ENCODE data around the gene LYRM2.
"Not testable (repeated sequence)": the region's sequence is repeated elsewhere in the genome, so short reads cannot be mapped to it uniquely, and the experiment has no call there.

DNA sequence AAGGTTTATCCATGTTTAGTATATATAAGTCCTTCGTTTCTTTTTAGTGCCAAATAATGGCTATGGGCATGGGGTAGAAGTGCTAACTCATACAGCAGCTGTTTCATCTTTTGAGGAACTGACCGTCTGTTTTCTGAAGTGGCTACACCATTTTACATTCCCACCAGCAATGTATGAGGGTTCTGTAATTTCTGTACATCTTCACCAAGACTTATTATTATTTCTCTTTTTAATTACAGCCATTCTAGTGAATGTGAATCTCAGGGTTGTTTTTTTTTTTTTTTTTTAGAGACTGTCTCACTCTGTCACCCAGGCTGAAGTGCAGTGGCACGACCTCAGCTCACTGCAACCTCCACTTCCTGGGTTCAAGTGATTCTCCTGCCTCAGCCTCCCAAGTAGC lies 2.1 kb downstream of the LYRM2 start:
- TF ChIP-seq, protein P1, sequence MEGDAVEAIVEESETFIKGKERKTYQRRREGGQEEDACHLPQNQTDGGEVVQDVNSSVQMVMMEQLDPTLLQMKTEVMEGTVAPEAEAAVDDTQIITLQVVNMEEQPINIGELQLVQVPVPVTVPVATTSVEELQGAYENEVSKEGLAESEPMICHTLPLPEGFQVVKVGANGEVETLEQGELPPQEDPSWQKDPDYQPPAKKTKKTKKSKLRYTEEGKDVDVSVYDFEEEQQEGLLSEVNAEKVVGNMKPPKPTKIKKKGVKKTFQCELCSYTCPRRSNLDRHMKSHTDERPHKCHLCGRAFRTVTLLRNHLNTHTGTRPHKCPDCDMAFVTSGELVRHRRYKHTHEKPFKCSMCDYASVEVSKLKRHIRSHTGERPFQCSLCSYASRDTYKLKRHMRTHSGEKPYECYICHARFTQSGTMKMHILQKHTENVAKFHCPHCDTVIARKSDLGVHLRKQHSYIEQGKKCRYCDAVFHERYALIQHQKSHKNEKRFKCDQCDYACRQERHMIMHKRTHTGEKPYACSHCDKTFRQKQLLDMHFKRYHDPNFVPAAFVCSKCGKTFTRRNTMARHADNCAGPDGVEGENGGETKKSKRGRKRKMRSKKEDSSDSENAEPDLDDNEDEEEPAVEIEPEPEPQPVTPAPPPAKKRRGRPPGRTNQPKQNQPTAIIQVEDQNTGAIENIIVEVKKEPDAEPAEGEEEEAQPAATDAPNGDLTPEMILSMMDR (IDR thresholded peaks at IDR 0.05; ENCODE audit: poor library complexity): not testable (repeated sequence)
- not testable (repeated sequence) for TF ChIP-seq EZH2phosphoT487 (IDR thresholded peaks at IDR 0.05; ENCODE audit: low read depth, severe bottlenecking, unreplicated experiment); EZH2 (IDR thresholded peaks at IDR 0.05; ENCODE audit: borderline replicate concordance)

Measured in hepatocyte (in vitro differentiated cells).